NB4 (cell line): Measurements from ENCODE around the gene OLFML2B.

Source experiments
- DNase-seq: peaks from one replicate; pipeline ENCODE4 v3.0.0; 2010; ENCODE audit warnings: low read depth
- H3K4me3 ChIP-seq: one replicate; pipeline ENCODE4 v1.5.1; 2011; ENCODE audit warnings: mild to moderate bottlenecking, low read depth, low read length, moderate library complexity
- CTCF ChIP-seq: IDR thresholded peaks from one replicate; pipeline ENCODE4 v1.5.1; 2012; ENCODE audit warnings: low read depth, low read length
- MAX ChIP-seq: IDR thresholded peaks from 2 replicates; pipeline ENCODE4 v1.6.1; 2011; ENCODE audit warnings: low read depth, low read length
- MYC ChIP-seq: IDR thresholded peaks from 2 replicates; pipeline ENCODE4 v1.6.1; 2011; ENCODE audit warnings: low read depth, low read length
- POLR2A ChIP-seq: IDR thresholded peaks from 2 replicates; pipeline ENCODE4 v1.6.1; 2011; ENCODE audit warnings: mild to moderate bottlenecking; ENCODE audit not compliant: insufficient read length; ENCODE audit errors: extremely low read depth

The OLFML2B gene

GRCh38 chr1:162015196-162015595, 8.5 kb downstream of the OLFML2B start:
- no peak overlapping the region for H3K4me3 ChIP-seq
- DNase-seq: no peak
- no peak for TF ChIP-seq MAX
- no peak for TF ChIP-seq POLR2A
- TF ChIP-seq CTCF: no peak
- TF ChIP-seq MYC: no peak

- DNase-seq: no peak
- TF ChIP-seq POLR2A: no peak
- no peak for TF ChIP-seq MYC
- no peak for TF ChIP-seq MAX
- no peak for TF ChIP-seq CTCF
- H3K4me3 ChIP-seq: no peak overlapping the region
Observed at GRCh38 chr1:162014202-162014601, 9.5 kb downstream of the OLFML2B start.

GRCh38 chr1:162013289-162013688, 10.4 kb downstream of the OLFML2B start:
- TF ChIP-seq MYC (no peak), POLR2A (no peak), MAX (no peak)
- no peak overlapping the region for H3K4me3 ChIP-seq
- DNase-seq: no peak

GRCh38 chr1:162011337-162012012, 12.2 kb downstream of the OLFML2B start:
- TF ChIP-seq CTCF (no peak), MYC (no peak), MAX (no peak), POLR2A (no peak)
- no peak for DNase-seq
- H3K4me3 ChIP-seq: no peak overlapping the region

- H3K4me3 ChIP-seq: no peak overlapping the region
- TF ChIP-seq POLR2A (no peak), MYC (no peak), CTCF (no peak), MAX (no peak)
Observed at GRCh38 chr1:162010175-162010506, 13.5 kb downstream of the OLFML2B start.

GRCh38 chr1:162009501-162010174, 14.0 kb downstream of the OLFML2B start:
- TF ChIP-seq CTCF: no peak
- TF ChIP-seq MAX: no peak
- no peak overlapping the region for H3K4me3 ChIP-seq
- no peak for DNase-seq

More at GRCh38 chr1:162010175-162010506, 13.5 kb downstream of the OLFML2B start:
- DNase-seq: no peak
